Measurements from ENCODE around the gene CCDC171. TPM values are rescaled to one million over a fixed set of nuclear protein-coding genes. Genes with fewer than 3 reads are reported as not detected.

The CCDC171 gene
- total and polyA plus RNA-seq, 2 of the 13 experiments (the other 11 are each of a cell fraction or from before 2014, with no cell fraction given), result 0.95 to 2.5 TPM

GRCh38 chr9:15553528-15553898 lies 670 bp downstream of the CCDC171 start:
- Histone ChIP-seq H3K9me3 (ENCODE audit: low read length) (no peaks in the 10 kb centered on the region), H3K27me3 (ENCODE audit: control insufficient read depth in 1 of 2, insufficient read depth in 2 of 2, low read length in 2 of 2) (peaks cover 0 to under 1% of the 10 kb centered on the region in 2 experiments; a peak in 1 of 5 replicates), H3K27ac (ENCODE audit: extremely low read length, insufficient read depth, low read length) (no peak overlapping the region), H4K20me1 (ENCODE audit: insufficient read depth, low read length) (no peaks in the 10 kb centered on the region), H3K4me1 (ENCODE audit: insufficient read depth, low read length) (peaks cover 18% of the 10 kb centered on the region), H3K9ac (ENCODE audit: insufficient read depth, low read depth, low read length) (peak overlapping the region; percentile 70), H3K4me2 (ENCODE audit: low read depth, low read length) (peak overlapping the region; percentile 87), H3K36me3 (replicated peaks in 1 of 2; ENCODE audit: control insufficient read depth in 1 of 2, insufficient read depth in 2 of 2, low read length in 2 of 2) (no peaks in the 10 kb centered on the region), H3K4me3 (replicated peaks in 1 of 3; ENCODE audit: insufficient read depth in 1 of 3, low read depth in 2 of 3, low read length in 3 of 3) (peak overlapping the region; percentile 66 to 80 (median 72)), H2AFZ (ENCODE audit: low read length) (peak overlapping the region; percentile 87), H3K79me2 (ENCODE audit: insufficient read depth, low read length) (no peaks in the 10 kb centered on the region)
- POLR2A ChIA-PET, result interaction anchor here (1.3 kb wide), 1 partner anchor 16 kb away, joined by 4 read pairs; no protein-coding TSS in a partner anchor
- in situ Hi-C loops (cut with HindIII; ENCODE audit: extremely low pct_ligation_motif_present, low pct_unique_long_range_greater_than_20kb) (no loop called here), intact Hi-C loops (cut with micrococcal nuclease; ENCODE audit: unreplicated experiment) (loop anchor here (2.0 to 5.0 kb wide), 2 partner anchors 43 to 54 kb away; partner anchors contain the start of gene PSIP1)
- FAIRE-seq, result no peak
- no TSS peak for BruUV-seq (replicated peaks)
- no peak for DNase-seq (ENCODE audit: low spot score)
- ATAC-seq, result peak; percentile 3
- 3% methylated on average over 7 of the region's 13 CpGs for WGBS (ENCODE audit: low lambda C conversion rate)
- TF ChIP-seq THAP9 (CRISPR knock-in tag; IDR thresholded peaks at IDR 0.05; ENCODE audit: borderline replicate concordance) (0 out of 2 replicates have a peak, but pooled peaks have one; percentile 2), PAF1 (CRISPR knock-in tag; IDR thresholded peaks at IDR 0.05) (no peak)
- CTCF ChIA-PET (ENCODE audit: low intra/inter-chr PET ratio, low total read pairs), result no interaction called here

GRCh38 chr9:15570769-15571168 lies 17.9 kb downstream of the CCDC171 start:
- intact Hi-C loops (cut with micrococcal nuclease; ENCODE audit: unreplicated experiment), result no loop called here
- TF ChIP-seq ZNF788 (CRISPR knock-in tag; IDR thresholded peaks at IDR 0.05; ENCODE audit: borderline replicate concordance), result no peak
- TF ChIP-seq NR2F1 (CRISPR knock-in tag; IDR thresholded peaks at IDR 0.05), result no peak
- no peak for TF ChIP-seq BORCS8-MEF2B (CRISPR knock-in tag; IDR thresholded peaks at IDR 0.05)
- no peak for TF ChIP-seq MLXIP (CRISPR knock-in tag; IDR thresholded peaks at IDR 0.05; ENCODE audit: borderline replicate concordance)
- TF ChIP-seq MTF1 (CRISPR knock-in tag; IDR thresholded peaks at IDR 0.05), result no peak
- TF ChIP-seq MAZ (IDR thresholded peaks at IDR 0.05; ENCODE audit: borderline replicate concordance, low read depth, low read length), result no peak
- TF ChIP-seq MAZ (CRISPR knock-in tag; IDR thresholded peaks at IDR 0.05; ENCODE audit: low read depth), result no peak
- no peak for TF ChIP-seq IRX3 (CRISPR knock-in tag; IDR thresholded peaks at IDR 0.05; ENCODE audit: borderline replicate concordance, low read depth)
- TF ChIP-seq ZBTB37 (CRISPR knock-in tag; IDR thresholded peaks at IDR 0.05), result no peak

More at GRCh38 chr9:15570769-15571168, 17.9 kb downstream of the CCDC171 start:
- Histone ChIP-seq H3K9ac (ENCODE audit: insufficient read depth, low read depth, low read length) (no peak overlapping the region), H3K4me2 (ENCODE audit: low read depth, low read length) (no peak overlapping the region), H3K79me2 (ENCODE audit: insufficient read depth, low read length) (no peaks in the 10 kb centered on the region), H4K20me1 (ENCODE audit: insufficient read depth, low read length) (no peaks in the 10 kb centered on the region), H2AFZ (ENCODE audit: low read length) (no peak overlapping the region), H3K36me3 (replicated peaks in 1 of 2; ENCODE audit: control insufficient read depth in 1 of 2, insufficient read depth in 2 of 2, low read length in 2 of 2) (no peaks in the 10 kb centered on the region), H3K27ac (ENCODE audit: extremely low read length, insufficient read depth, low read length) (no peak overlapping the region), H3K4me1 (ENCODE audit: insufficient read depth, low read length) (no peaks in the 10 kb centered on the region), H3K27me3 (ENCODE audit: control insufficient read depth in 1 of 2, insufficient read depth in 2 of 2, low read length in 2 of 2) (no peaks in the 10 kb centered on the region), H3K9me3 (ENCODE audit: low read length) (no peaks in the 10 kb centered on the region), H3K4me3 (replicated peaks in 1 of 3; ENCODE audit: insufficient read depth in 1 of 3, low read depth in 2 of 3, low read length in 3 of 3) (no peak overlapping the region)
- FAIRE-seq, result no peak
- ATAC-seq, result no peak
- BruUV-seq (replicated peaks), result no TSS peak
- in situ Hi-C loops (cut with HindIII; ENCODE audit: extremely low pct_ligation_motif_present, low pct_unique_long_range_greater_than_20kb), result no loop called here
- ChIA-PET POLR2A (no interaction called here), CTCF (ENCODE audit: low intra/inter-chr PET ratio, low total read pairs) (no interaction called here)
- DNase-seq (ENCODE audit: low spot score), result no peak
- 94% methylated on average over 2 of the region's 2 CpGs for WGBS (ENCODE audit: low lambda C conversion rate)

All from HepG2 (cell line).